GM04504 (cell line): Measurements from ENCODE around the gene SNX8.

Experiments
- DNase-seq: peaks from one replicate; pipeline ENCODE4 v3.0.0-alpha.2; 2012; ENCODE audit warnings: low read depth

The SNX8 gene

DNA sequence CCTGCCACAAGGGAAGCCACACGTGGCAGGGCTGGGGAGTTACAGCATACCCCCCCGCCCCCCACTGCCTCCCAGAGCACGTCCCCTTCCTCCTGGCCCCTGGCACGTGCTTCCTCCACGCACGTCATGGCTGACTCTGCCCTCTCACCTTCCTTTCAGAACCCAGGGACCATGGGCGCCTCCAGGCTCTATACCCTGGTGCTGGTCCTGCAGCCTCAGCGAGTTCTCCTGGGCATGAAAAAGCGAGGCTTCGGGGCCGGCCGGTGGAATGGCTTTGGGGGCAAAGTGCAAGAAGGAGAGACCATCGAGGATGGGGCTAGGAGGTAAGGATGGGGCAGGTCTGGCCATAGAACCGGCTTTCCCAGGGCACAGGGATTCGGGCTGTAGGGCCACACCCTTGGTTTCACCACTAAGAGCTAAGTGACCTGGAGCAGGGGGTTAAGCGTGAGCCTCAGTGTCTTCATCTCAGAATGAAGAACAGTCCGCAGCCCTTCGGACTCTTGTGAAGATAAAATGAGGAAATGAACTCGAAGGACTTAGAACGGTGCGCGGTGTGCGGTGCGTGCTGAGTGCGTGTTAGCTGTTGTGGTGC, 69.7 kb downstream of the SNX8 start:
- DNase-seq: no peak

DNA sequence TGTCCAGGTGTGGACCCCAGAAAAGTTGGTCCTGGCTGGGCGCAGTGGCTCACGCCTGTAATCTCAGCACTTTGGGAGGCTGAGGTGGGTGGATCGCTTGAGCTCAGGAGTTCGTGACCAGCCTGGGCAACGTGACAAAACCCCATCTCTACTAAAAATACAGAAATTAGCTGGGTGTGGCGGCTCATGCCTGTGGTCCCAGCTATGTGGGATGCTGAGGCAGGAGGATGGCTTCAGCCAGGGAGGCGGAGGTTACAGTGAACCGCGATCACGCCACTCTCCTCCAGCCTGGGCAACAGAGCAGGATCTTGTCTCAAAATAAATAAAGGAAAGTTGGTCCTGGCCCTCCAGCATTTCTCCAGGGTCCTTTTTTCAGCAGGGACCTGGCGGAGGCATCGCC, 70.8 kb downstream of the SNX8 start:
- DNase-seq: no peak

GRCh38 chr7:2242541-2243429, 71.5 kb downstream of the SNX8 start:
- no peak for DNase-seq

GRCh38 chr7:2241580-2242540, 72.4 kb downstream of the SNX8 start, which contains the start of the genes MRM2 and NUDT1:
TSS of gene MRM2 (minus strand) at chr7:2242205. CDS start at chr7:2242169, 36 bp downstream.
TSS of gene NUDT1 (plus strand) at chr7:2242226. CDS start at chr7:2244575, 2,349 bp downstream.
- no peak for DNase-seq

DNA sequence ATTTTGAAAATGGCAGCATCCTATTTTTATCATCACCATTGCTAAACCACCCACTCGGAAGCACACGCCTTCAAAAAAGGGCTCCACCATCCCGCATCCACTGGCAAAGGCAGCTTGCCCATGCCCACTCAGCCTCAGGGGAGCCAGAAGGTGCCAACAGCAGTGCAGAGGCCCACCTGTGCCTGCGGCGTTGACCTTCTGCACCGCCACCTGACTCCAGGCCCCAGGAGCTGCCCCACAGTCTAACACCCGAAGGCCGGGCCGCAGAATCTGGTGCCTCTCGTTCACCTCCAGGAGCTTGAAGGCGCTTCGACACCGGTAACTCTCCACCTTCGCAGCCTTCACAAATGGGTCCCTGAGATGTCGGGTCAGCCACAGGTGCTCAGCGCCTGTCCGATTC, 75.0 kb downstream of the SNX8 start:
- DNase-seq: no peak

DNA sequence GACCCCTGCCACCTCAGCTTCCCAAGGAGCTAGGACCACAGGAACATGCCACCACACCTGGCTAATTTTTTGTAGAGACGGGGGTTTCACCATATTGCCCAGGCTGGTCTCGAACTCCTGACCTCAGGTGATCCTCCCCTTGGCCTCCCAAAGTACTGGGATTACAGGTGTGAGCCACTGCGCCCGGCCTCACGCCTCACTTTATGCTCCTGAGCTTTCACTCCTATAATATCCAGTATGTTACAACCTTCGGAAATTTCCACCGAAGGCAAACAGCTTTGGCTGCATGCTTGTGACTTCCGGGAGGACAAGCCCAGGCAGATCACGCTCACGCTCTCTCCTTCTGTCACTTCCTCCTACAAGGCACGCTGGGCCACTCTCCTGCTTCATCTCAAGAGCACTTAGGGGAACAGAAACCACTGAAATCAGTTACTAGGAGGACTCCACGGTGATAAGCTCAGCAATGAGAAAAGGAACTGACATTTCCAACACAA, 77.1 kb downstream of the SNX8 start:
- DNase-seq: no peak

- DNase-seq: no peak
Observed at GRCh38 chr7:2233926-2234325, 80.3 kb downstream of the SNX8 start.

- peak; percentile 82 for DNase-seq
Observed at GRCh38 chr7:2232766-2233520, 81.3 kb downstream of the SNX8 start, which contains the start of gene MAD1L1. TSS of gene MAD1L1 (minus strand) at chr7:2232945. CDS start at chr7:2230133, 2,812 bp downstream.

- no peak for DNase-seq
Observed at GRCh38 chr7:2231992-2232765, 82.1 kb downstream of the SNX8 start.

GRCh38 chr7:2230882-2231281, 83.4 kb downstream of the SNX8 start:
- no peak for DNase-seq

- no peak for DNase-seq
Observed at GRCh38 chr7:2230226-2230625, 84.0 kb downstream of the SNX8 start.

DNA sequence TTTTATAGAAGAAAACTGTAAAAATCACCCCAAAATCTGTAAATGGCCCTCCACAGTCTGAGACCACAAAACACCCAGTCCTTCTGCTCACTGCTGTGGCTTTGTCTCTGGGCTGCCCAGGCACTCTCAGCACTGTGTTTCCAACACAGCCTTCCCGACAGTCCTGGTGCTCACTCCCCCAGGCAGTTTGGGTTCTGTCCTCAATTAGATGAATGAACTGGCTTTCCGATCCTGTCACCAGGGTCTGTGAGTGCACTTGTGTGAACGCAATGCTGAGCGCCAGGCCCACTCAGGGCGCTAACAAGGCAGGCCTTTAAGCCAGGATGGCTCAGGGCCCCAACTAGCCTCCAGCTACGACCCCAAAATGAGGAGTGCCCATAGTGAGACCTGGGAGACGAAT, 84.8 kb downstream of the SNX8 start:
- DNase-seq: no peak

DNA sequence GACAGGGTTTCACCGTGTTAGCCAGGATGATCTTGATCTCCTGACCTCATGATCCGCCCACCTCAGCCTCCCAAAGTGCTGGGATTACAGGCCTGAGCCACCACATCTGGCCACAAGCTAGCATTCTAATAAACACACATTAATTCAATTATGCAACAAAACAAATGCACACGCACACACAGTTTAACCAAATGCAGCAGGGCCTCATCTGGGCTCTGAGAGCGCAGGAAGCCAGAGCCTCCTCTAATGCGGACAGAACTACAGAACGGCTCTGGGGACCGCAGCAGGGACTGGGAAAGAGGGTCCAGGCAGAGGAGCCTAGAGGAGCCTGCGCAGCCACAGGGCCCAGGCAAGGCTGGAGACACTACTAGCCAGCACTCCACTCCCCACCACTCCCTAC, 85.3 kb downstream of the SNX8 start:
- no peak for DNase-seq

DNA sequence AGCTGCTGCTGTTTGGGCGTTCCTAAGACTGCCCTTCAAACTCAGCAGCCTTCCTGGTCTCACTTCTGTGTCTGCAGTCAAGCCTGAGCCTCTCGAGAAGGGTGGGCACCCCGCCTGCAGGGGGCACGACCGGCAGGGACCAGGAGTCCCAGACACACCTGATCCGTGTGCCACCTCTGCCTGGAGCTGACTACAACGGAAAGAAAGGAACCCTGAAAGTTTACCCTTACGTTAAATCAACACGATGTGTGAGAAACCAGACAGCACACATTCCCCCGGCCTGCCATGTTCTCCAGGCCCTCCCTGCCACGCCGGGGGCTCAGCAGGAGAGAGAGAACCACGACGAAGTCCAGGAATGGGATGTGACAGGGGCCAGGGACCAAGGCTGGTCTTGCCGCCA, 86.5 kb downstream of the SNX8 start:
- DNase-seq: no peak

- DNase-seq: no peak
Observed at GRCh38 chr7:2225830-2226229, 88.4 kb downstream of the SNX8 start.

DNA sequence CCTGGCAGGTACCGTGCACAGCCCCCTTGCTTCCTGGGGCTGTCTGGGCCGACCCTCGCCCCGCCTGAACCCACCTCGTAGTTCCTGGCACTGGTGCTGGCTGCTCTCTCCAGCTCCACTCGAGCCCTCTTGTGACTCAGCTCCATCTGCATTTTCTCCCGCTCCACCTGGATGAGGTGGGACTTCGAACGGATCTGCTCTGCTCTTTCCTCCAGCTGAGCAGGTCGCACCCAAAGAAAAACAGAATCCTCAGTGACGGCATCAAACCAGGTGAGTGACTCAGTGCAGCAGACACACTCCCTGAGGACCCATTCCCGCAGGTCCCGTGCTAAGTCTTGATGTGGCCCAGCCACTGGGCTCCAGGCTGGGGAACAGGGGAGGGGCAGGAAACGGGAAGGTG, 88.9 kb downstream of the SNX8 start:
- DNase-seq: no peak

- no peak for DNase-seq
Observed at GRCh38 chr7:2224934-2225333, 89.3 kb downstream of the SNX8 start.

DNA sequence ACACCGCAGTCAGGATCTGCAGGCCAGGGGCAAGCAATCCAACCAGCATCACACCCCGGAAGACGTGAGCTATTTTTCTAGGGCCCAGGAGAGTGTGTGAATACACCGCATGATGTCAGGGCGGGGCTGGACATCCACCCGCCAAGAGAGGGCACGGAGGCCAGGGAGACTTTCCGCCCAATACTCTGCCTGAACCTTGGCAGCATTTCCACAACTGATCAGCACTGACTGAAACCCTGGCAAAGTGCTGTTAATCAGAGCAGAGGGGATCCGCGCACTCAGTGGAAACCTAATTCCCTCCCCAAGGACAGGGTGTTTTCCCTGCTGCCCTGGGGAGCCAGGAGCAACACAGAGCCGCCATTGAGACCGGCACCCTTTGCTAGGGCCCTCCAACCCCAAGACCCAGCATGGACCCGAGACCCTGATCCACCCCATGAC, 89.7 kb downstream of the SNX8 start:
- no peak for DNase-seq

DNA sequence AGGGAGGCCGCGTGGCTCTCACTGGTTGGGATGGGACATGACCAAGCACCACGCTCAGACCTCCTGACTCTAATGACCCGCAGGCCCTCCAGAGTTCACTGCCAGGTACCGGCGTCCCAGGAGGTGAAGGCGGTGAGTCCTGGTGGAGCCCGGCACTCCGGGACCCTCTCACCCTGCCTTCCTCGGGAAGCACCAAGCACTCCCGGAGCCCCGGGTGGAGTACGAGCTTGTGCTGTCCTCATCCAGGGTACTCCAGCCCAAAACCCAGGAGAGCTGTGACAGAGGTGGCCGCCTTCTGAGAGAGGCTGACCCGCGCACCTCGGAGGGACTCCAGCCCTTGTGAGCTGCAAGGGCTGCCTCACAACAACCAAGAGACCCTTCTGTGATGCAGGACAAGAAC, 90.9 kb downstream of the SNX8 start:
- DNase-seq: no peak

DNA sequence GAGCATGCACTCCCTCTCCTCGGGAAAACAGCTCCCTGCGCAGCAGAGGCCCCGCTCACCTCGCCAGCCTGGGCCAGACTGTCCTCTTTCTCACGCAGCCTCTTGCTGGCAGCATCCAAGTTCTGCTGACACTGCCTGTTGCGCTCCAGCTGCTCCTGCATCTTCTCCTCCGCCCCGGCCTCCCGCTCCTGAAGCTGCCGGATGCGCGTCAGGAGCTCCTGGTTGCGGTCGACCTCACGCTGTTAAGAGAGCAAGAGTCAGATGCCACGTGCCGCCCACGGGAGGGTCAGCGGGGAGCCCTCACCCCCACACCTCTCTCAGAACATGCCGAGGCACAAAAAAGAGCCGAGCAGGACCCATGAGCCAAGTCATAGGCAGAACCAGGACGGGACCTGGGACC, 91.7 kb downstream of the SNX8 start:
- no peak for DNase-seq
